Measurements from ENCODE around the gene ALS2CL. TPM values are rescaled to one million over a fixed set of nuclear protein-coding genes. Genes with fewer than 3 reads are reported as not detected.

The ALS2CL gene
- total RNA-seq, 4 donors from 2014 or later: 42.4 to 121 (median 114) TPM

- WGBS, 2 donors: 80 to 88% methylated on average over 6 to 8 of the region's 13 CpGs
- Histone ChIP-seq H3K36me3 (no peaks in the 10 kb centered on the region), H3K27ac (no peak overlapping the region), H3K9me3 (no peaks in the 10 kb centered on the region), H3K4me3 (no peak overlapping the region), H3K4me1 (peaks cover 0 to 16% (median 0%) of the 10 kb centered on the region in 3 donors), H3K27me3 (peaks cover 0 to 16% (median 0%) of the 10 kb centered on the region in 4 donors)
- no peak for TF ChIP-seq POLR2A (IDR thresholded peaks at IDR 0.05)
- TF ChIP-seq, protein P1, sequence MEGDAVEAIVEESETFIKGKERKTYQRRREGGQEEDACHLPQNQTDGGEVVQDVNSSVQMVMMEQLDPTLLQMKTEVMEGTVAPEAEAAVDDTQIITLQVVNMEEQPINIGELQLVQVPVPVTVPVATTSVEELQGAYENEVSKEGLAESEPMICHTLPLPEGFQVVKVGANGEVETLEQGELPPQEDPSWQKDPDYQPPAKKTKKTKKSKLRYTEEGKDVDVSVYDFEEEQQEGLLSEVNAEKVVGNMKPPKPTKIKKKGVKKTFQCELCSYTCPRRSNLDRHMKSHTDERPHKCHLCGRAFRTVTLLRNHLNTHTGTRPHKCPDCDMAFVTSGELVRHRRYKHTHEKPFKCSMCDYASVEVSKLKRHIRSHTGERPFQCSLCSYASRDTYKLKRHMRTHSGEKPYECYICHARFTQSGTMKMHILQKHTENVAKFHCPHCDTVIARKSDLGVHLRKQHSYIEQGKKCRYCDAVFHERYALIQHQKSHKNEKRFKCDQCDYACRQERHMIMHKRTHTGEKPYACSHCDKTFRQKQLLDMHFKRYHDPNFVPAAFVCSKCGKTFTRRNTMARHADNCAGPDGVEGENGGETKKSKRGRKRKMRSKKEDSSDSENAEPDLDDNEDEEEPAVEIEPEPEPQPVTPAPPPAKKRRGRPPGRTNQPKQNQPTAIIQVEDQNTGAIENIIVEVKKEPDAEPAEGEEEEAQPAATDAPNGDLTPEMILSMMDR (IDR thresholded peaks at IDR 0.05): no peak
- intact Hi-C loops (cut with DNase I): no loop called here
- no peak for DNase-seq
Observed at GRCh38 chr3:46712191-46713049, 18.9 kb upstream of the ALS2CL start.

GRCh38 chr3:46711760-46712159, 18.3 kb upstream of the ALS2CL start:
- no peaks in the 10 kb centered on the region for H3K9me3 ChIP-seq
- H3K36me3 ChIP-seq: no peaks in the 10 kb centered on the region
- H3K27me3 ChIP-seq: peaks cover 0 to 9% (median 0%) of the 10 kb centered on the region in 4 donors
- 78 to 100% methylated on average over 2 to 5 of the region's 7 CpGs for WGBS, 2 donors
- TF ChIP-seq, protein P1 (IDR thresholded peaks at IDR 0.05): no peak
- no peak for TF ChIP-seq POLR2A (IDR thresholded peaks at IDR 0.05)
- peaks cover 0 to 18% (median 0%) of the 10 kb centered on the region in 3 donors for H3K4me1 ChIP-seq
- no peak overlapping the region for H3K4me3 ChIP-seq
- H3K27ac ChIP-seq: no peak overlapping the region
- intact Hi-C loops (cut with DNase I): no loop called here
- no peak for DNase-seq

GRCh38 chr3:46711305-46711704, 17.8 kb upstream of the ALS2CL start:
- Histone ChIP-seq H3K4me1 (peaks cover 0 to 22% (median 3%) of the 10 kb centered on the region in 3 donors), H3K4me3 (no peak overlapping the region), H3K27me3 (peaks cover 0 to 8% (median 0%) of the 10 kb centered on the region in 4 donors), H3K36me3 (no peaks in the 10 kb centered on the region), H3K27ac (no peak overlapping the region), H3K9me3 (no peaks in the 10 kb centered on the region)
- DNase-seq: no peak
- intact Hi-C loops (cut with DNase I): no loop called here
- TF ChIP-seq, protein P1 (IDR thresholded peaks at IDR 0.05): no peak
- TF ChIP-seq POLR2A (IDR thresholded peaks at IDR 0.05): no peak
- 85% methylated on average over 2 of the region's 2 CpGs; no CpG with 5 or more reads in 1 of the 2 donors for WGBS, 2 donors

DNA sequence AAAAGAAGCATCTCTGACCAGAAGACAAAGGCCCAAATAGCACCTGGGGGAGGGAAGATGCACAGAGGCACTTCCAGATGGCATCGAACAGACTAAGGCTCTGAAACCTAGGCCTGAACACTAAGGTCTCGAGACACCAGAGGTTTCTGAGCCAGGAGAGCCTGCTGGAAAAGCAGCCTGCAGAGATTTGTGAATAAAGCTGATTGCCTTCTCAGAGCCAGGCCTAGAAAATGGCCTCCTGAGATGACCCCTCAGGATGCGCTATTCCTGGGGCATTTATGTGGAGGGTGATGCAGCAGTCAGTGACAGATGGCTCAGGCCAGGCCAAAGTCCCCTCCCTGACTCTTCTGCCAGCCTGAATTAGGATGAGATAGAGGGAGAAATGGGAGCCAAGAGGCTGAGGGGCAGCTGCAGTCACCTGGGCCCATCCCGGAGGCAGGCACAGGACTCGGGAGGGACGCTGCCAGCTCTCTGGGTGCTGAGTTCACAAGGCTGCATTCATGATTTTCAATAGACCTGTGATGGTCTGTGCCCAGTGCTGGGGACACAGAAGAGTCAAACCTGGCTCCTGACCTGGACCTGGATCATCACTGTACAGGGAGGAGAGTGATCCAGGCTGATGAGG, 17.3 kb upstream of the ALS2CL start:
- H3K36me3 ChIP-seq: no peaks in the 10 kb centered on the region
- peaks cover 0 to 9% (median 0%) of the 10 kb centered on the region in 4 donors for H3K27me3 ChIP-seq
- no peak overlapping the region for H3K27ac ChIP-seq
- TF ChIP-seq, protein P1 (IDR thresholded peaks at IDR 0.05): no peak
- no peak for TF ChIP-seq POLR2A (IDR thresholded peaks at IDR 0.05)
- H3K4me3 ChIP-seq: no peak overlapping the region
- no peaks in the 10 kb centered on the region for H3K9me3 ChIP-seq
- H3K4me1 ChIP-seq: peaks cover 0 to 28% (median 7%) of the 10 kb centered on the region in 3 donors
- 86 to 90% methylated on average over 4 to 6 of the region's 6 CpGs for WGBS, 2 donors
- intact Hi-C loops (cut with DNase I): no loop called here
- no peak for DNase-seq

GRCh38 chr3:46710229-46710628, 16.8 kb upstream of the ALS2CL start:
- WGBS, 2 donors: 81 to 88% methylated on average over 3 to 6 of the region's 7 CpGs
- peaks cover 0 to 28% (median 7%) of the 10 kb centered on the region in 3 donors for H3K4me1 ChIP-seq
- no peak overlapping the region for H3K4me3 ChIP-seq
- intact Hi-C loops (cut with DNase I): no loop called here
- H3K27ac ChIP-seq: no peak overlapping the region
- no peak for DNase-seq
- H3K9me3 ChIP-seq: no peaks in the 10 kb centered on the region
- H3K36me3 ChIP-seq: no peaks in the 10 kb centered on the region
- no peak for TF ChIP-seq POLR2A (IDR thresholded peaks at IDR 0.05)
- TF ChIP-seq, protein P1 (IDR thresholded peaks at IDR 0.05): no peak
- peaks cover 0 to 6% (median 0%) of the 10 kb centered on the region in 4 donors for H3K27me3 ChIP-seq

All from esophagus squamous epithelium (tissue), 5 donors.